GM04503 (cell line): ENCODE measurements around the gene FASTKD1.
A peak's percentile ranks its signal among the peaks of the same experiment; 100 is the strongest.
"Not testable (repeated sequence)": the region's sequence is repeated elsewhere in the genome, so short reads cannot be mapped to it uniquely, and the experiment has no call there.

Experiments used
- DNase-seq: peaks from one replicate; pipeline ENCODE4 v3.0.0-alpha.2; 2012; ENCODE audit warnings: low read depth

FASTKD1 gene, protein sequence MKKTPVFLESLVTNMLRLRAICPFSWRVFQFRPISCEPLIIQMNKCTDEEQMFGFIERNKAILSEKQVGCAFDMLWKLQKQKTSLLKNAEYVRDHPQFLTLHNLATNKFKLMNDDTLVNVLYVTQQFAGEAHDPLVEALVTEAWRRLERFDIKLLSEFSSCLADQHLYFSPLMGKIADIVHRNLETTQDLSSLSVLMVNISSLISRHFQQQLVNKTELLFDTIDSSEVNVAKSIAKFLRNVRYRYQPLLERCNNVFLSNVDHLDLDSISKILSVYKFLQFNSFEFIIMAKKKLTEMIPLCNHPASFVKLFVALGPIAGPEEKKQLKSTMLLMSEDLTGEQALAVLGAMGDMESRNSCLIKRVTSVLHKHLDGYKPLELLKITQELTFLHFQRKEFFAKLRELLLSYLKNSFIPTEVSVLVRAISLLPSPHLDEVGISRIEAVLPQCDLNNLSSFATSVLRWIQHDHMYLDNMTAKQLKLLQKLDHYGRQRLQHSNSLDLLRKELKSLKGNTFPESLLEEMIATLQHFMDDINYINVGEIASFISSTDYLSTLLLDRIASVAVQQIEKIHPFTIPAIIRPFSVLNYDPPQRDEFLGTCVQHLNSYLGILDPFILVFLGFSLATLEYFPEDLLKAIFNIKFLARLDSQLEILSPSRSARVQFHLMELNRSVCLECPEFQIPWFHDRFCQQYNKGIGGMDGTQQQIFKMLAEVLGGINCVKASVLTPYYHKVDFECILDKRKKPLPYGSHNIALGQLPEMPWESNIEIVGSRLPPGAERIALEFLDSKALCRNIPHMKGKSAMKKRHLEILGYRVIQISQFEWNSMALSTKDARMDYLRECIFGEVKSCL

DNA sequence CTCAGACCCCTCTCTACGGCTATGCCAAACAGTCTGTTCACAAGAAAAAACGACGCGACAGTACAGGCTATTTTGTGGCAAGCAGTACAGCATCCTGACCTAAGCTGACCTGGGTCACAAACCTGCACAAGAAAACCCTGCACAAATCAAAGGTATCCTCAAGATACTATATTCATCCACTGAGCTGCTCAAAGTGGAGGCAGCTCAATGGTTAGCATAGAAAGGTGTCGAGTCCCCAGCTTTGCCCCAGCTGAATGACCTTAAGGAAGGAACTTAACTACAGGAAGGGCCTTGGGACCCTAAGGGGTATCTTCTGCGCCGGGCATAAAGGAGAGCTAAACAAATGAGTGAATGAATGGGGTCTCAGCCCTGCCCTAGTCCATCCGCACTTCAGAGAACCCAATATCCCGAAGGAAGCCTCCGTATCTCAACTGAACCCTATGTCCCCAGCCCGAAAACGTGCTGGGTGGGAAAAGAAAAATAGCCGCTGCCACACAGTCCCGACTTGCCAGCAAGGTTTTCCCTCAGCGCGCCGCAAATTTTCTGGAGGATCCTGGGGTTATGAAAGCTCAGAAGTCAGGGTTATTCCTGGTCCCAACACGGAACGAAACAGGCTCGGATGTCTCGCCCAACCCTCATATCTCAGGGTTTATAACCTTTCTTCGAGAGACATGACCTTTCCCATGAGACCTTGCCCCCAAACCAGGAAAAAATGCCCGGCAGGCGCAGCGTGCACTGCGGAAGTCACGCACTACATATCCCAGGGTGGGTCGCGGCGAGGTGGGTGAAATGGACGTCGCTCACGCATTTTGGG, at the start of gene FASTKD1:
Gene FASTKD1 (minus strand): TSS at position 706 of the 814 bp plus-strand sequence. CDS start 1,836 bp downstream, outside the sequence.
- peak; percentile 59 for DNase-seq

DNA sequence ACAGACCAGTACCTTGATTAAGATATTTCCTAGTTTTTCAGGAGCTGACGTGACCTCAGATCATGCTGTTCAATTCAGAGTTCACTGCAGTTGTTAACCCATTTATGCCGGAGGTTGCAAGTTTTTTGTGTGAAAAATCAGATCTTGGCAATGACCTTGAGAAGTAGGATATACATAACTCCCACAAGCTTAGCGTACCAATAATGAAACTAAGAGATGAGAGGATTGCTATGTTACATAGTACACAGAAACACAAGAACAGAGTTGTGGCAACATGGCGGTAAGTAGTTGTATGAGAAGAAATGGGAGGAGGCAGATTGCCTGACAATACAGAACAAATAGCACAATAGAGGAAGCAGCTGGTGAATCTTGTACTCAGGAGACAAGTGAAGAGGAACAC, 49.6 kb upstream of the FASTKD1 start:
- no peak for DNase-seq

DNA sequence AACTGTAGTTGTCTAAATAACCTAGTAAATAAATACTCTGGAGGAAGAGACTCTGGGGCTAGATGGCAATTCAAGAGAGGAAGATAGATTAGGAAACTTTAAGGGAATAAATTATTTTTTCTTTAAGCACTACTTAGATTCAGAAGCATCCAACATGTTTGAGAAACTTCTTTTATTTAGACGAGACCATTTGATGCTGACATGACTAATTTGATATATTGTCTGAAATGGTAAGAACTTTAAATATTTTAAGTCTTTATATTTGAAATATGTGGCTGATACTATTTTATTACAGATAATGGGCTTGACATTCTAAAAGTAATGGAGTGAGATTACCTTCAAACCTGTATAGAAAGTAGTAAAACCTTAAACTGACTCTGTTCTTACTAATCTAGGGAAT, 46.8 kb upstream of the FASTKD1 start:
- DNase-seq, result no peak

DNA sequence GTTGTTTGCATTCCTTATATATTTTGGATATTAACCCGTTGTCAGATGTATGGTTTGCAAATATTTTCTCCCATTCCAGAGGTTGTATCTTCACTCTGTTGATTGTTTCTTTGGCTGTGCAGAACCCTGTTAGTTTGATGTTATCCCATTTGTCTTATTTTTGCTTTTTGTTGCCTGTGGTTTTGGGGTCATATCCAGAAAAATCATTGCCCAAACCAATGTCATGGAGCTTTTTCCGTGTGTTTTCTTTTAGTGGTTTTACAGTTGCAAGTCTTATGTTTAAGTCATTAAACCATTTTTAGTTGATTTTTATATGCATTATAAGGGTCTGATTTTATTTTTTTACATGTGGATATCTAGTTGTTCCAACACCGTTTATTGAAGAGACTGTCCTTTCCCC, 46.3 kb upstream of the FASTKD1 start:
- DNase-seq, result peak; percentile 39

DNA sequence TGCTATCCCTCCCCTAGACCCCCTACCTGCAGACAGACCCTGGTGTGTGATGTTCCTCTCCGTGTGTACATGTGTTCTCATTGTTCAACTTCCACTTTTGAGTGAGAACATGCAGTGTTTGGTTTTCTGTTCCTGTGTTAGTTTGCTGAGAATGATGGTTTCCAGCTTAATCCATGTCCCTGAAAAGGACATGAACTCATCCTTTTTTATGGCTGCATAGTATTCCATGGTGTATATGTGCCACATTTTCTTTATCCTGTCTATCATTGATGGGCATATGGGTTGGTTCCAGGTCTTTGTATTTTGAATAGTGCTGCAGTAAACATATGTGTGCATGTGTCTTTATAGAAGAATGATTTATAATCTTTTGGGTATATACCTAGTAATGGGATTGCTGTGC, 42.3 kb upstream of the FASTKD1 start:
- not testable (repeated sequence) for DNase-seq

DNA sequence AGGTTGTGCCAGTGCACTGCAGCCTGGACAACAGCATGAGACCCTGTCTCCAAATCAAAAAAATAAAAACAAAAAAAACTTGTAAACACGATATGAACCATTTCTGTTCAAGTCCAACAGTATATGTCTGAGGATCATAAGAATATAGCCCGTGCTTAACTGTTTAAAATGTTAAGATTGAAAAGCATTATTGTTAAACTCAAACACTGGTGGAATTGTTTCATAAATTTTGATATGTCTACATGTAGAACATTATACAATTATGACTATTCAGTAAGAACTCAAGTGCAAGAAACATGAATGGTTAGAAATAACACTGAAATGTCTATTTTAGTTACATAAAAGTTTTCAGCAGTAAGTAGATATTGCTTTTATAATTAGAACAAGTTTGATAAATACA, 40.2 kb upstream of the FASTKD1 start:
- DNase-seq, result no peak

DNA sequence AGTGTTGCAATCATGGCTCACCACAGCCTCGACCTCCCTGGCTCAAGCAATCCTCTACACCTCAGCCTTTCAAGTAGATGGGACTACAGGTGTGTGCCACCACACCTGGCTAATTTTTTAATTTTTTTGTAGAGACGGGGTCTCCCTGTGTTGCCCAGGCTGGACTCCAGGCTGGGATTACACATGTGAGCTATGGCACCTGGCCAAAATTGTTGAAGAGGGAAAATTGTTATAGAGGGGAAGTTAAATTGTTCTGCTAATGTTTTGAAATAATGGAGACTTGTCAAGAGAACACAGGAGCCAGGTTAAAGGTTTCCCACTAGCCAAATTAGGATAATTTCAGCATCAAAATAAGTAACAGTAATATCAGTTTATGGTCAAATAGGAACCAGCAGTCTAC, 35.6 kb upstream of the FASTKD1 start:
- DNase-seq, result no peak

DNA sequence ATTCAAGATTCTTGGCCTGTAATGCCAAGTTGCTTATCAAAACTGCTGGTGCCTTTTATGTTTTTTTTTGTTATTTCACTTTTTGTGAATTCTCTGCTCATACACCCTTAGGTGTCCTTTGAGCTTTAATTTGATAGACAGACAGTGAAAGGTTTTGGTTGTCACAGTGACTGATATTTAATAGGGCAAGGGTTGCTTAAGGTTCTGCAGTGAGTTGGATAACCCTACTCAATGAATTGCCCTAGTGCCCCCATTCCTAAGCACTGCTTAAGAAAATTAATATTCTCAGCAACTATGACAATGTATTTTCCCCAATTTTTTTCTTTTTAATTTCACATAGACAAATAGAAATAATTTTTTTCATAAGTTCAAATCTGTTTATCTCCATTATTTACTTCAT, 25.9 kb upstream of the FASTKD1 start:
- DNase-seq, result no peak

DNA sequence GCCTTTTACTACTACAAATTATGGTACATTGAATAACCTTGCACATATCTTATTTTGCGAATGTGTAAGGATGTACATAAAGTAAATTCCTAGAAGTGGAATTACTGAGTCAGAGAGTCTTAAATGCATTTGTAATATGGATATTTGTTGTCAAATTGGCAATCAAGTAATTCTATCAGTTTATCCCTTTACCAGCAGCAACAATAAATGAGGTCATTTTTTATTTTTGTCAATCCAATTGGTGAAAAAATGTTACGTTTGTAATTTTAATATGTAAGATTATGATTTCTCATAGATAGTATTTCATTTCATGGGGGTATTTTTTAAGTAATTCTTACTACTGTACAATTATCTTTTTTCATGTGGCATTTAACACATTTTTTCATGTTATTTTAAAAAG, 25.3 kb upstream of the FASTKD1 start:
- DNase-seq, result no peak

DNA sequence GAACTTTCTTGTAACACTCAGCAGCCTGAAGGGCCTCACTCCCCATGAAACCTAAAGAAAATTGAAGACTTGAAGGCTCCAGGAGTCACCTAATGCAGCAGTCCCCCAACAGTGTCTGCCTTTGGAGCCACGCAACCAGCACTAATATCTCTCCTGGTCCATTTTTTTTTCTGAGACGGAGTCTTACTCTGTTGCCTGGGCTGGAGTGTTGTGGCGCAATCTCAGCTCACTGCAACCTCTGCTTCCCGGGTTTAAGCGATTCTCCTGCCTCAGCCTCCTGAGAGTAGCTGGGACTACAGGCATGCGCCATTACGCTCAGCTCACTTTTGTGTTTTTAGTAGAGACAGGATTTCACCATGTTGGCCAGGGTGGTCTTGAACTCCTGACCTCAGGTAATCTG, 22.9 kb upstream of the FASTKD1 start:
- not testable (repeated sequence) for DNase-seq

DNA sequence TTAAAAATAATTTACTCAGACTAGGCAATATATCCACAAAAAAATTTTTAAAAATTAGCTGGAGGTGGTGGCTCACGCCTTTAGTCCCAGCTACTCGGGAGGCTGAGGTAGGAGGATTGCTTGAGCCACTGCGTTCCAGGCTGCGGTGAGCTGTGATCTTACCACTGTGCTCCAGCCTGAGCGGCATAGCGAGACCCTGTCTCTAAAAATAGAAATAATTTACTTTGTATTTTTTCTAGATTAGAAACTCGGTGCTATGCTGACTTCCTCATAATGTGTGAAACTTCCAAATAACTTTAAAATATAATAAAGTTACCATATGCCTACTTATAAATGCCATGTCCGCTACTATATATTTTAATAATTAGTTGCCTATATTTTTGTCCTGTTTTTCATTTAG, 17.1 kb upstream of the FASTKD1 start:
- no peak for DNase-seq

DNA sequence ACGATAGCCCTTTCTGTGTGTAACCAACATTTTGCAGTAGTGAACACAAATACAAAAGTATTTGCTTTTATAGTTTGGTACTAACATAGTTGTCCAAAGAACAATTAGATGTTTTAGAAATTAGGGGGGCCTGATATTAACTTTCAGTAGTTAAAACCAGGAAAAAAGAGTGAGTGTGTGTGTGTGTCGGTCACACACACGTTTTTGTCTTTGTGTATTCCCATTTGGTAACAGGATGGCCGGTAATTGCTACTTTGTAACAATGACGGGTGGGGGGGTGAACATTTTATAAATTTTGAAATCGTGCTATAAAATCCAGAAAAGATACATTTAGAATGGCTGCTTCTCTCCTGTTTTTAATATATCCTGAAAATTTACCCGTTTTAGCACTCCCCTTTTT, 12.0 kb upstream of the FASTKD1 start:
- peak; percentile 1 for DNase-seq

DNA sequence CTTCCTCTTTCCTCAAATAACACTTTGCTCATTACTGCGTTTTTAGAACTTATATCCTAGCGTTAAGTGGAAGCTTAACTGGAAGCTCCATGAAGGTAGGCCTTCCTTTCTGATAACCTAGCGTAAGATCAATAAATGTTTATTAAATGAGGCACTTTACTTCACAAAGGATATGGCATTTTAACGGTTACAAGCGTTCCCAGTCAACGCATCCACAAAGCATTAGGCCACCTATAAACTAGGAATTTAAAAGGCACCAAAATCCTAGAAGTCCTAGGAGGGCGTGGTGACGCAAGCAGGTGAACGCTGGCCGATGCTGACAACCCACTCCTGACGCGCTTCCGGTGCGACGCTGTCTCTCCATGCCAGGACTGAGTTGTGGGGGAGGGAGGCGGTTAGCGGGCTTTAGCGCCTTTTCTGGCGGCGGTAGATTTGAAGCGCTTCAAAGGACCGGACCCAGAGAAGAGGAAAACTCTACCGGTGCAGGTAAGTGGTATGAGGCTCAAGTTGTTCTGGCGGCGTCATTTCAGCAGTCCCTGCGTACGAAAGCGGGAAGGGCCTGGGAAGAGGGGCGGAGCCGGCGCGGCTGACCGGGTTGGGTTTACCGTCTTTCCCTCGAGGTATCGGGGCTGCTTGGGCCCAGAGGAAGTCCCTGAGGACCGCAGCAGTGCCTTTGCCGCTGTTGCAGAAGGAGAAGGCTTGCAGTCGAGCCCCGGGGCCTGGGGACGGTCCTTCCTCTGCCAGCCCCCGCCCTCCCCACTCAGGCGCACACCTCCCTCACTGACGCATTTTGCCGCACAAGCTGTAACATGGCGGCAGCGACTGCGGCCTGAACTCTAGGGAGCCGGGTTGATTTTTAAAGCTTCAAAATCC, 10.6 kb upstream of the FASTKD1 start, which contains the start of gene PPIG:
Gene PPIG (plus strand): TSS at position 347 of the 873 bp plus-strand sequence. CDS start 19,691 bp downstream, outside the sequence.
- DNase-seq, result peak; percentile 45

DNA sequence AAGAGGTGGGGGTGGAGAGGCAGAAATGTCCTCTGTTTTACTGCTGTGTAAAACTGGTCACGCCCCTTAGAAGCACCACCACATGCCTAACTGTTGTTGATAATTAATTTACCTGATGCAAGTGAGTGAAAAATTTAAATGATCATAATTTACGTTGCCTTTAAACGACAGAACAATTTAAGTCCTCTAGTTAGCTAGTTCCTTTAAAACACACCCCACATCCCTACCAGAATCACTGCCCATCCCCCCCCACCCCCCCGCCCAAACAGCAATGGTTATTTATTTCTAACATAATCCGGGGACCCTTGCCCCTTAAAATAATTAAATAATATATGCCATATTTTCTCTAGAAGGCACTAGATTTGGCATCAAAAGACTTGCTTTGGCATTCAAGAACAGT, 9.9 kb upstream of the FASTKD1 start:
- DNase-seq, result no peak

DNA sequence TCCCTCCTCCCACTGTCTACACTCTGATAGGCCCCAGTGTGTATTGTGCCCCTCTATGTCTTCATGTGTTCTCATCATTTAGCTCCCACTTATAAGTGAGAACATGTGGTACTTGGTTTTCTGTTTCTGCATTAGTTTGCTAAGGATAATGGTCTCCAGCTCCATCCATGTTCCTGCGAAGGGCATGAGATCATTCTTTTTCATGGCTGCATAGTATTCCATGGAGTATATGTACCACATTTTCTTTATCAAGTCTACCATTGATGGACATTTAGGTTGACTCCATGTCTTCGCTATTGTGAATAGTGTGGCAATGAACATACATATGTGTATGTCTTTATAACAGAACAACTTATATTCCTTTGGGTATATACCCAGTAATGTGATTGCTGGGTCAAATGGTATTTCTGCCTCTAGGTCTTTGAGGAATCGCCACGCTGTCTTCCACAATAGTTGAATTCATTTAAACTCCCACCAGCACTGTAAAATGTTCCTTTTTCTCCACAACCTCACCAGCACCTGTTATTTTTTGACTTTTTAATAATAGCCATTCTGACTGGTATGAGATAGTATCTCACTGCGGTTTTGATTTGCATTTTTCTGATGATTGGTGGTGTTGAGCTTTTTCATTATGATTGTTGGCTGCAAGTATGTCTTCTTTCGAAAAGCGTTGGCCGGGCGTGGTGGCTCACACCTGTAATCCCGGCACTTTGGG, 9.0 kb upstream of the FASTKD1 start:
- DNase-seq, result not testable (repeated sequence)

DNA sequence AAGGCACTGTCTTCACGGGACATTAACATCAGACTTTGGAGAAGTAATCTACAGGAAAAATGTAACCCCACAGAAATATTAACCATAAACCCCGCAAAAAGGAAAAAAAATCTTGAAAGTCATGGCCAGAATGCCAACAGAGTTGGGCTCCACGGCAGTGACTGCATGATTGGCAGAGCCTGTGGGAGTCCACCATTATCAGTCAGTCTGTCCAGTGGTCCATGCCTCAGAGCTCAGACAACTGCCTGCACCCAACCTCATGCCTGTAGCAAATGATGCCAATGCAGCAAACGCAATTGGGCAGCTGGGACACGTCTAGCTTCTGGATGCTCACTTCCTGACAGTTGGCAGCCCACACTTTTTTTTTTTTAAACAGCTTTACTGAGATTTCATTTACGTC, 5.4 kb upstream of the FASTKD1 start:
- DNase-seq, result no peak

DNA sequence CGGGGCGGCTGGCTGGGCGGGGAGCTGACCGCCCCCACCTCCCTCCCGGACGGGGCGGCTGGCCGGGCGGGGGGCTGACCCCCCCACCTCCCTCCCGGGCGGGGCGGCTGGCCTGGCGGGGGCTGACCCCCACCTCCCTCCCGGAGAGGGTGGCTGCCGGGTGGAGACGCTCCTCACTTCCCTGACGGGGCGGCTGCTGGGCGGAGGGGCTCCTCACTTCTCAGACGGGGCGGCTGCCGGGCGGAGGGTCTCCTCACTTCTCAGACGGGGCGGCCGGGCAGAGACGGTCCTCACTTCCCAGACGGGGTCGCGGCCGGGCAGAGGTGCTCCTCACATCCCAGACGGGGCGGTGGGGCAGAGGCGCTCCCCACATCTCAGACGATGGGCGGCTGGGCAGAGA, 1.6 kb upstream of the FASTKD1 start:
- DNase-seq, result not testable (repeated sequence)

DNA sequence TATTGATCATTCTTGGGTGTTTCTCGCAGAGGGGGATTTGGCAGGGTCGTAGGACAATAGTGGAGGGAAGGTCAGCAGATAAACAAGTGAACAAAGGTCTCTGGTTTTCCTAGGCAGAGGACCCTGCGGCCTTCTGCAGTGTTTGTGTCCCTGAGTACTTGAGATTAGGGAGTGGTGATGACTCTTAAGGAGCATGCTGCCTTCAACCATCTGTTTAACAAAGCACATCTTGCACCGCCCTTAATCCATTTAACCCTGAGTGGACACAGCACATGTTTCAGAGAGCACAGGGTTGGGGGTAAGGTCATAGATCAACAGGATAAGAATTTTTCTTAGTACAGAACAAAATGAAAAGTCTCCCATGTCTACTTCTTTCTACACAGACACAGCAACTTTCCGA, 874 bp upstream of the FASTKD1 start:
- DNase-seq, result not testable (repeated sequence)

DNA sequence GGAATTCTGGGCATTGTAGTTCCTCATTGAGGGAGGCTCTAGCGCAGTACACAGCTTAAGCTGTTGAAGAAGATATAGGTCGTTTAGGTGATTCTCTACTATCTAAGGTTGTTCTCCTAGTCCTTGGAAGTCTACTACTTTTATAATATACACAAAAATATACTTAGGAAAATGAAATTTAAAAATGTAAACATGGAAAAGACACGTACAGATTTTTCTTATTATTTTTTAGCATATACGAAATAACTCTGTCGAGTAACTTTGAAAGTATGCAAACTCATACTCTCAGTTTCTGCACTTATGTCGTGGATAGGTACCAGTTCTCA, 272 bp upstream of the FASTKD1 start:
- DNase-seq, result no peak

DNA sequence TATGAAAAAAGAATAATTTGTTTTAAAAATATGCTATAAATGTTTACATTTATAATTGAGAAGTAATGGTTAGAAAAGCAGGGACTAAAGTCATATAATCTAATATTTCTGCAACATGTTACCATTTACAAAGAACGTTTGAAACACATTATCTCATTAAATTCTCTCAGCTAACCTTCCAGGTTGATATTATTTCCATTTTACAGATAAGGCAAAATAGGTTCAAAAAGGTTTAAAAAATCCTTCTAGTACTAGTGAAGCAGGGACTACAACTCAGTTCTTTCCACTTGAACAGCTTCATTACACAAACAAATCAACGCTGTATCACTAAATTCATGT, 875 bp downstream of the FASTKD1 start:
- DNase-seq, result no peak

DNA sequence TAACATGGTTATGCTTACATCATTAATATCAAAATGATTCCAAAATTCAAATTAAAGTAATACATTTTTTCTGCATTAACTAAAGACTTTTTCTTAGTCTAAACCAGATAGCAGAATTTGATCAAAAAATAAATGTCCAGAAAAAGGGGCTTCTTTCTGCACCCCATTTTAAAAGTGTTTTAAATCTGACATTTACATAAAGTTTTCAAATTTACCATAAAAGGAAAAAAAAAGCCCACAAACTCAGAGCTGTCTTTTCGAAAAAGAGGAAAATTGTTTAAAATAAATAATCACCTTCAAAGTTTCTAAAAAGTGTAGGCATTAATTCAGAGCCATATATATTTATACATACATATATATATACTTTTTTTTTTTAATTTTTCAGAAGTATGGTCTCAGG, 1.5 kb downstream of the FASTKD1 start:
- no peak for DNase-seq
